Esophagus squamous epithelium (tissue), 4 donors: ENCODE results near the gene ATG2B.

Experiments
- POLR2A ChIP-seq, 4 donors: fragments of 450-650 bp; IDR thresholded peaks; one replicate each; pipeline ENCODE4 v1.6.1; 2017; ENCODE audit warnings: antibody characterized with exemption in 4 of 4, mild to moderate bottlenecking in 4 of 4, moderate library complexity in 3 of 4
- TF ChIP-seq, protein P1 (sequence below), 6 experiments: fragments of 450-650 bp in 4 of 6; fragments of 200-600 bp in 2 of 6; sonication (generic) in 2 of 6; IDR thresholded peaks; one replicate each; pipeline ENCODE4 v1.5.1; 2016 to 2019; ENCODE audit warnings: antibody characterized with exemption in 6 of 6, mild to moderate bottlenecking in 4 of 6, moderate library complexity in 4 of 6

DNA sequence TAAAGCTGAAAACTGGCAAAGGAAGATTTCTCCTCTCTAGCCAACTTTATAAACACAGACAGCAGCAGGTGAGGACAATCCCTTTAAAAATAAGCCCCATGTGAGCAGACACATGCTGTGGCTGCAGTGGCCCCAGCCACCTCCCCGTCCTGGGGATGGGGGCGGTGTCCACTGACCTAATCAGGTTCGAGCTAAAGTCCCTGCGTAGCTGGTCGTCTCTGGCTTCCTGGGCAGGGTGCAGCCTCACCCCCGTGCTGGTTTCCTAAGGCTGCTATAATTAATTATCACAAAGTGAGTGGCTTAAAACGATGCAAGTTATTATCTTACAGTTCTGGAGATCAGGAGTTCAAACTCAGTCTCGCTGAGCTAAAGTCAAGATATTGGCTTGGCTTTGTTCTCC is 106.1 kb downstream of the ATG2B start:
- TF ChIP-seq, protein P1, sequence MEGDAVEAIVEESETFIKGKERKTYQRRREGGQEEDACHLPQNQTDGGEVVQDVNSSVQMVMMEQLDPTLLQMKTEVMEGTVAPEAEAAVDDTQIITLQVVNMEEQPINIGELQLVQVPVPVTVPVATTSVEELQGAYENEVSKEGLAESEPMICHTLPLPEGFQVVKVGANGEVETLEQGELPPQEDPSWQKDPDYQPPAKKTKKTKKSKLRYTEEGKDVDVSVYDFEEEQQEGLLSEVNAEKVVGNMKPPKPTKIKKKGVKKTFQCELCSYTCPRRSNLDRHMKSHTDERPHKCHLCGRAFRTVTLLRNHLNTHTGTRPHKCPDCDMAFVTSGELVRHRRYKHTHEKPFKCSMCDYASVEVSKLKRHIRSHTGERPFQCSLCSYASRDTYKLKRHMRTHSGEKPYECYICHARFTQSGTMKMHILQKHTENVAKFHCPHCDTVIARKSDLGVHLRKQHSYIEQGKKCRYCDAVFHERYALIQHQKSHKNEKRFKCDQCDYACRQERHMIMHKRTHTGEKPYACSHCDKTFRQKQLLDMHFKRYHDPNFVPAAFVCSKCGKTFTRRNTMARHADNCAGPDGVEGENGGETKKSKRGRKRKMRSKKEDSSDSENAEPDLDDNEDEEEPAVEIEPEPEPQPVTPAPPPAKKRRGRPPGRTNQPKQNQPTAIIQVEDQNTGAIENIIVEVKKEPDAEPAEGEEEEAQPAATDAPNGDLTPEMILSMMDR (IDR thresholded peaks at IDR 0.05), result no peak
- TF ChIP-seq POLR2A (IDR thresholded peaks at IDR 0.05), result no peak
